GM12878 (cell line): Measurements from ENCODE around the gene CCNY. TPM values are rescaled to one million over a fixed set of nuclear protein-coding genes. Genes with fewer than 3 reads are reported as not detected.

ENCODE experiments used
- ATAC-seq: fragments of 200-7000 bp; cut with Tn5 transposase; 3 replicates; pipeline ENCODE4 v1.9.1; 2020; ENCODE audit warnings: mild to moderate bottlenecking, moderate library complexity
- BruUV-seq: library from RNA; stranded (reverse); fragments of 400-500 nt; replicated peaks from 2 replicates; lab custom pipeline; 2021; lab: Mats Ljungman, UMichigan
- CTCF ChIA-PET: fragments of 300-600 bp; sonication (Branson Sonifier 250); formaldehyde crosslinking; extraction: SDS; loops from one replicate; lab custom pipeline; 2021; ENCODE audit warnings: inconsistent platforms; lab: Yijun Ruan, JAX
- POLR2A ChIA-PET: fragments of 350-600 bp; formaldehyde crosslinking; extraction: SDS; loops from one replicate; lab custom pipeline; 2021; ENCODE audit warnings: inconsistent platforms; lab: Charles Lee
- RAD21 ChIA-PET: fragments of 300-600 bp; sonication (Branson Sonifier 250); formaldehyde crosslinking; loops from one replicate; lab custom pipeline; 2023; ENCODE audit warnings: antibody characterized with exemption; ENCODE audit not compliant: unreplicated experiment; lab: Charles Lee
- SMC1A ChIA-PET: fragments of 300-600 bp; sonication (Branson Sonifier 250); formaldehyde crosslinking; loops from one replicate; lab custom pipeline; 2023; ENCODE audit not compliant: unreplicated experiment, uncharacterized antibody; lab: Charles Lee
- DNase-seq: peaks from one replicate; pipeline ENCODE4 v3.0.0-alpha.2; 2011; ENCODE audit warnings: low read depth, low spot score
- FAIRE-seq: peaks from 3 replicates; lab custom pipeline; 2011; peaks lifted over from hg19 to GRCh38; lab: Jason Lieb, UNC
- H2AFZ ChIP-seq: 2 replicates; pipeline ENCODE4 v1.6.0; 2011; ENCODE audit warnings: low read depth, low read length, control low read depth; ENCODE audit not compliant: control insufficient read depth
- H3K27ac ChIP-seq: 2 replicates; pipeline ENCODE4 v1.5.1; 2011; ENCODE audit warnings: control low read depth; ENCODE audit not compliant: control insufficient read depth, insufficient read depth
- H3K27me3 ChIP-seq, 2 experiments: replicated peaks in 1 of 2; 2 replicates each; pipeline versions ENCODE4 v1.6.0 to v1.6.1; 2011; ENCODE audit warnings: low read length in 1 of 2; ENCODE audit not compliant: control insufficient read depth in 2 of 2, insufficient read depth in 2 of 2
- H3K36me3 ChIP-seq, 2 experiments: 2 replicates each; pipeline ENCODE4 v1.5.1; 2011; ENCODE audit warnings: low read length in 1 of 2; ENCODE audit not compliant: control insufficient read depth in 2 of 2, insufficient read depth in 2 of 2
- H3K4me1 ChIP-seq: 2 replicates; pipeline ENCODE4 v1.6.1; 2011; ENCODE audit warnings: mild to moderate bottlenecking, low read length, moderate library complexity, mixed read lengths; ENCODE audit not compliant: control insufficient read depth, insufficient read depth
- H3K4me2 ChIP-seq: 2 replicates; pipeline ENCODE4 v1.6.0; 2011; ENCODE audit warnings: control low read depth; ENCODE audit not compliant: control insufficient read depth, insufficient read depth
- H3K4me3 ChIP-seq: fragments of 200-600 bp; sonication (generic); 2 replicates; pipeline ENCODE4 v1.5.1; 2016
- H3K79me2 ChIP-seq: 2 replicates; pipeline ENCODE4 v1.6.0; 2011; ENCODE audit warnings: low read length; ENCODE audit not compliant: control insufficient read depth, insufficient read depth
- H3K9ac ChIP-seq: 2 replicates; pipeline ENCODE4 v1.8.0; 2011; ENCODE audit warnings: low read length, control low read depth, mixed read lengths; ENCODE audit not compliant: control insufficient read depth, insufficient read depth
- H3K9me3 ChIP-seq: replicated peaks from 3 replicates; pipeline ENCODE4 v1.5.1; 2011; ENCODE audit warnings: mild to moderate bottlenecking, low read length; ENCODE audit not compliant: control insufficient read depth, insufficient read depth
- H4K20me1 ChIP-seq: 2 replicates; pipeline ENCODE4 v1.6.0; 2011; ENCODE audit not compliant: control insufficient read depth, insufficient read depth
- BHLHE40 ChIP-seq, 2 experiments: fragments of 450-650 bp in 1 of 2; IDR thresholded peaks; 2 replicates each; pipeline ENCODE4 v1.6.1; 2011 to 2017; ENCODE audit warnings: low read depth in 2 of 2, borderline replicate concordance in 1 of 2, improper control_type of control experiment in 1 of 2, low read length in 1 of 2, mild to moderate bottlenecking in 1 of 2
- EED ChIP-seq: sonication (generic); IDR thresholded peaks from 2 replicates; pipeline ENCODE4 v1.6.1; 2016; ENCODE audit warnings: antibody characterized with exemption, low read depth
- EZH2 ChIP-seq: IDR thresholded peaks from 2 replicates; pipeline ENCODE4 v1.6.1; 2012; ENCODE audit warnings: low read depth, mild to moderate bottlenecking, control low read depth, inconsistent platforms, low read length, borderline replicate concordance; ENCODE audit not compliant: control insufficient read depth
- FOXK2 ChIP-seq: fragments of 450-650 bp; IDR thresholded peaks from 2 replicates; pipeline ENCODE4 v1.6.1; 2017; ENCODE audit warnings: mild to moderate bottlenecking, moderate library complexity
- GATAD2B ChIP-seq: fragments of 450-650 bp; conservative IDR thresholded peaks from 2 replicates; pipeline ENCODE4 v1.6.1; 2017; ENCODE audit warnings: low read depth, mild to moderate bottlenecking, moderate library complexity
- IRF4 ChIP-seq: IDR thresholded peaks from 2 replicates; pipeline ENCODE4 v1.6.1; 2011; ENCODE audit warnings: low read depth, low read length
- KLF5 ChIP-seq: fragments of 450-650 bp; IDR thresholded peaks from 2 replicates; pipeline ENCODE4 v1.6.1; 2014; ENCODE audit warnings: mild to moderate bottlenecking; ENCODE audit not compliant: partially characterized antibody
- SIX5 ChIP-seq: IDR thresholded peaks from 2 replicates; pipeline ENCODE4 v1.6.1; 2011; ENCODE audit warnings: mild to moderate bottlenecking, low read depth, low read length, moderate library complexity; ENCODE audit not compliant: severe bottlenecking
- SMAD5 ChIP-seq: IDR thresholded peaks from 2 replicates; pipeline ENCODE4 v1.6.1; 2016; ENCODE audit warnings: antibody characterized with exemption, low read depth
- TBL1XR1 ChIP-seq: IDR thresholded peaks from 2 replicates; pipeline ENCODE4 v1.6.1; 2012; ENCODE audit warnings: low read depth, low read length, improper control_type of control experiment
- WGBS: methylation state at CpG from one replicate; pipeline ENCODE4 v1.1.6; 2016; ENCODE audit warnings: low lambda C conversion rate; ENCODE audit not compliant: insufficient replicate concordance, insufficient coverage; ENCODE audit errors: missing lambda C conversion rate; 5-methylcytosine and 5-hydroxymethylcytosine counted together
- in situ Hi-C: fragments of 300-500 bp; cut with MboI; formaldehyde crosslinking; loops from 9 replicates; pipeline ENCODE4 v1.14.3; 2018; ENCODE audit warnings: mixed read lengths
- intact Hi-C: fragments of 100-400 bp; cut with micrococcal nuclease; formaldehyde crosslinking; loops from one replicate; pipeline ENCODE4 v1.14.2; 2022; ENCODE audit not compliant: unreplicated experiment
- polyA plus RNA-seq, 11 experiments: library from polyadenylated mRNA; depleted of rRNA in 4 of 11; unstranded in 6 of 11; stranded (reverse) in 5 of 11; fragments of >200 nt; fragmentation: Nextera tagmentation in 4 of 11; fragmentation: Illumina TruSeq in 1 of 11; extraction: Ambion mirVana in 4 of 11; extraction: Trizol in 1 of 11; gene quantifications; 1 replicate in 1 of 11; 2 replicates in 10 of 11; pipeline versions ENCODE4 v1.2.1 to v1.2.3, GENCODE V29; 2011 to 2016; ENCODE audit warnings: inconsistent platforms in 2 of 11, missing spikeins in 2 of 11, low read depth in 1 of 11
- total RNA-seq, 4 experiments: library from RNA; depleted of rRNA in 3 of 4; stranded (reverse); fragments of >200 nt in 3 of 4; fragmentation: Illumina TruSeq in 1 of 4; extraction: Trizol in 1 of 4; gene quantifications; 2 replicates each; pipeline versions ENCODE4 v1.2.1 to v1.2.3, GENCODE V29; 2013 to 2021
- TF ChIP-seq, protein P1 (sequence below): fragments of 450-650 bp; IDR thresholded peaks from 2 replicates; pipeline ENCODE4 v1.6.1; 2017; ENCODE audit warnings: mild to moderate bottlenecking, moderate library complexity
- TF ChIP-seq, protein P2 (sequence below): IDR thresholded peaks from 2 replicates; pipeline ENCODE4 v1.6.1; 2011; ENCODE audit warnings: borderline replicate concordance, low read depth, mild to moderate bottlenecking, moderate library complexity, low read length; ENCODE audit not compliant: insufficient read depth, poor library complexity, severe bottlenecking

Gene CCNY
- total and polyA plus RNA-seq, 10 of the 15 experiments (the other 5 are each of a cell fraction or from before 2014, with no cell fraction given) = 3.6 to 50.0 (median 26.1) TPM

DNA sequence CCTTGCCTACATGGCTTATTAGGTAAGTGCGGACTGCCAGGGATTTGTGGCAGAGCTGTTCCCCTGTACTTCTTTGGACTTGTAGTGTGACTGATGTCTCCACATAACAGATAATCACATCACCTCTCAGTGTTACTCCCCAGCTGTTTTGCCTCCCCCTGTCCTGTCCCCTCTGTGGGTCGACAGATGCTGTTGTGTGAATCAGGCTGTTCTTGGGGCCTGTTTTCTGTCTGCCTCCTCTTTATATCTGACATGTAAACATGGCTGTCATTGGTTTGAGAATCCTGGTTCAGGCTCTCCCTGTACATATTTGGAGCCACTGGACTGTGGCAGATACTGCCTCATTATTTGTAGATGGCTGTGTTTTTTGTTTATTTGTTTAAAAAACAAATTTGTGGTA, 22.7 kb downstream of the CCNY start:
- Histone ChIP-seq H3K79me2 (peaks cover 45% of the 10 kb centered on the region), H3K27me3 (no peaks in the 10 kb centered on the region), H3K4me1 (peaks cover 18% of the 10 kb centered on the region), H3K27ac (no peak overlapping the region), H4K20me1 (no peaks in the 10 kb centered on the region), H2AFZ (no peak overlapping the region), H3K4me3 (no peak overlapping the region), H3K4me2 (no peak overlapping the region), H3K9me3 (no peaks in the 10 kb centered on the region), H3K36me3 (no peaks in the 10 kb centered on the region), H3K9ac (no peak overlapping the region)
- no peak for DNase-seq
- 69% methylated on average over 2 of the region's 2 CpGs for WGBS
- no TSS peak for BruUV-seq
- in situ Hi-C loops (no loop called here), intact Hi-C loops (no loop called here)
- CTCF ChIA-PET = no interaction called here
- FAIRE-seq = no peak
- ATAC-seq = no peak
- SMC1A ChIA-PET = no interaction called here
- TF ChIP-seq, protein P1, sequence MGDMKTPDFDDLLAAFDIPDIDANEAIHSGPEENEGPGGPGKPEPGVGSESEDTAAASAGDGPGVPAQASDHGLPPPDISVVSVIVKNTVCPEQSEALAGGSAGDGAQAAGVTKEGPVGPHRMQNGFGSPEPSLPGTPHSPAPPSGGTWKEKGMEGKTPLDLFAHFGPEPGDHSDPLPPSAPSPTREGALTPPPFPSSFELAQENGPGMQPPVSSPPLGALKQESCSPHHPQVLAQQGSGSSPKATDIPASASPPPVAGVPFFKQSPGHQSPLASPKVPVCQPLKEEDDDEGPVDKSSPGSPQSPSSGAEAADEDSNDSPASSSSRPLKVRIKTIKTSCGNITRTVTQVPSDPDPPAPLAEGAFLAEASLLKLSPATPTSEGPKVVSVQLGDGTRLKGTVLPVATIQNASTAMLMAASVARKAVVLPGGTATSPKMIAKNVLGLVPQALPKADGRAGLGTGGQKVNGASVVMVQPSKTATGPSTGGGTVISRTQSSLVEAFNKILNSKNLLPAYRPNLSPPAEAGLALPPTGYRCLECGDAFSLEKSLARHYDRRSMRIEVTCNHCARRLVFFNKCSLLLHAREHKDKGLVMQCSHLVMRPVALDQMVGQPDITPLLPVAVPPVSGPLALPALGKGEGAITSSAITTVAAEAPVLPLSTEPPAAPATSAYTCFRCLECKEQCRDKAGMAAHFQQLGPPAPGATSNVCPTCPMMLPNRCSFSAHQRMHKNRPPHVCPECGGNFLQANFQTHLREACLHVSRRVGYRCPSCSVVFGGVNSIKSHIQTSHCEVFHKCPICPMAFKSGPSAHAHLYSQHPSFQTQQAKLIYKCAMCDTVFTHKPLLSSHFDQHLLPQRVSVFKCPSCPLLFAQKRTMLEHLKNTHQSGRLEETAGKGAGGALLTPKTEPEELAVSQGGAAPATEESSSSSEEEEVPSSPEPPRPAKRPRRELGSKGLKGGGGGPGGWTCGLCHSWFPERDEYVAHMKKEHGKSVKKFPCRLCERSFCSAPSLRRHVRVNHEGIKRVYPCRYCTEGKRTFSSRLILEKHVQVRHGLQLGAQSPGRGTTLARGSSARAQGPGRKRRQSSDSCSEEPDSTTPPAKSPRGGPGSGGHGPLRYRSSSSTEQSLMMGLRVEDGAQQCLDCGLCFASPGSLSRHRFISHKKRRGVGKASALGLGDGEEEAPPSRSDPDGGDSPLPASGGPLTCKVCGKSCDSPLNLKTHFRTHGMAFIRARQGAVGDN = no peak
- TF ChIP-seq GATAD2B (no peak), EZH2 (no peak), SIX5 (no peak), EED (no peak), FOXK2 (no peak), KLF5 (no peak), IRF4 (no peak), SMAD5 (no peak), BHLHE40 (IDR thresholded peaks at IDR 0.05; ENCODE audit: borderline replicate concordance in 1 of 2, low read depth in 2 of 2, low read length in 1 of 2) (no peak), TBL1XR1 (no peak)
- TF ChIP-seq, protein P2, sequence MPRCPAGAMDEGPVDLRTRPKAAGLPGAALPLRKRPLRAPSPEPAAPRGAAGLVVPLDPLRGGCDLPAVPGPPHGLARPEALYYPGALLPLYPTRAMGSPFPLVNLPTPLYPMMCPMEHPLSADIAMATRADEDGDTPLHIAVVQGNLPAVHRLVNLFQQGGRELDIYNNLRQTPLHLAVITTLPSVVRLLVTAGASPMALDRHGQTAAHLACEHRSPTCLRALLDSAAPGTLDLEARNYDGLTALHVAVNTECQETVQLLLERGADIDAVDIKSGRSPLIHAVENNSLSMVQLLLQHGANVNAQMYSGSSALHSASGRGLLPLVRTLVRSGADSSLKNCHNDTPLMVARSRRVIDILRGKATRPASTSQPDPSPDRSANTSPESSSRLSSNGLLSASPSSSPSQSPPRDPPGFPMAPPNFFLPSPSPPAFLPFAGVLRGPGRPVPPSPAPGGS = no peak
- RAD21 ChIA-PET = interaction anchor here (0.5 kb wide), 1 partner anchor 160 kb away, joined by 3 read pairs; no protein-coding TSS in a partner anchor
- POLR2A ChIA-PET = no interaction called here
